Ramos (cell line): ENCODE measurements around the gene CDKN2B-AS1.

Experiments used
- in situ Hi-C: fragments of 300-500 bp; cut with MboI; formaldehyde crosslinking; loops from one replicate; pipeline ENCODE4 v1.14.3; 2022; ENCODE audit warnings: low sequenced_read_pairs; ENCODE audit not compliant: unreplicated experiment

CDKN2B-AS1 gene

DNA sequence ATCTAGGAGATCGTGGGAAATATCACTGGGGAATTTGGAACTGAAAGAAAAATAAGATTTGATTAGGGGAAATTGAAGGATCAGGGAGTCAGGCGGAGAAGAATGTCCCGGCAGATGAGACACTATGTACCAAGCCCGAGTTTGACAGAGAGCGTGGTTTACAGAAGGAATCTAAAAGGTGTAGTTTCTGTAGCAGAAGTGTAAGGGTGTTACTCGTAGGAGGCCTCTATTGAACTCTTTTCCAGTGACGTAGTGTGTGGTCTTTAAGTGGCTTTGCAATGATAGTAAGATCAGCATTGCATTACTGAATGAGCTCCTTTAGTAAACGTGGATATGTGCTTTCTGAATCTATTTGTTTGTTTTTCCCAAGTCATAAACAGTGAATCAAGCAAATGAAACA, 73.8 kb downstream of the CDKN2B-AS1 start:
- in situ Hi-C loops, result no loop called here

DNA sequence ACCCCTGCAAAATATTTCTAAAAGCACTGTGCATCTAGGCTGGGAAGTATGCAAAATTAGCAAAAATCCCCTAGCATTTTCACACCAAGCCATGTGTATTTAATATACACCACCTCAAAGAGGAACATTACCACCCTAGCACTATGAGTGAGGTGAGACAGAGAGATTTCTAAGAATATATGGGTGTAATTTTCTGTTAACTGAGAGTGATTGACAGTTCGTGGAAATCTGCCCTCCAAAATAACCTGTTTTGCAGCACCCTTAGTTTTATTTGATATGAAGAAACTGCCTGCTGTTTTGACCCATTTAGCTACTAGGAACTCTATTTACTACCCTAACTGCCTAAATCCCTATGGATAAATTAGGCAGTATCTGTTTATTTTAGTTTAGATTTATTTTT, 78.8 kb downstream of the CDKN2B-AS1 start:
- in situ Hi-C loops, result no loop called here

GRCh38 chr9:22078081-22078480, 83.5 kb downstream of the CDKN2B-AS1 start:
- in situ Hi-C loops, result no loop called here

DNA sequence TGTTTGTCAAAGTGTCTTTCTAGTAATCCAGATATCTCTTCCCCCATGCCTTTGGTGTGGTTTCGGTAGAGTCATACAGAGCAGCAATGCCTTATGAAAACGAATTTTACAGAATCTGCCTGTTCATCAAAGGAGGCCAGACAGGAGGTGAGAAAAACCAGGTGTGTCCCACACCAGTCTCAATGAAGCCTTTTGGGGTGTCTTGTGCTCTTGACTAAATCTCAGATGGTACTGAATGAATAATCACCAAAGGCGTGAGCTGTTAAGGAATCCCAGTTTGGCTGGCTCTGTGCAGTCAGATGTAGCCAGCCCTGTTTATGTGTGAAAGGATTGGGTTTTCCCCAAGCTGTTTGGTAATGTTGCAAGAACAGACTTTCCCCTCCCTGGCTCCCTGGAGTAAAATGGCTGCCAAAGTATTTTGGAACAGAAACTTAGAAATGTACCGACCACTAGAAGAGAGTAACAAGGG, 85.3 kb downstream of the CDKN2B-AS1 start:
- in situ Hi-C loops, result no loop called here

- in situ Hi-C loops, result no loop called here
These were observed 89.9 kb downstream of the CDKN2B-AS1 start for GRCh38 chr9:22084336-22085035.

DNA sequence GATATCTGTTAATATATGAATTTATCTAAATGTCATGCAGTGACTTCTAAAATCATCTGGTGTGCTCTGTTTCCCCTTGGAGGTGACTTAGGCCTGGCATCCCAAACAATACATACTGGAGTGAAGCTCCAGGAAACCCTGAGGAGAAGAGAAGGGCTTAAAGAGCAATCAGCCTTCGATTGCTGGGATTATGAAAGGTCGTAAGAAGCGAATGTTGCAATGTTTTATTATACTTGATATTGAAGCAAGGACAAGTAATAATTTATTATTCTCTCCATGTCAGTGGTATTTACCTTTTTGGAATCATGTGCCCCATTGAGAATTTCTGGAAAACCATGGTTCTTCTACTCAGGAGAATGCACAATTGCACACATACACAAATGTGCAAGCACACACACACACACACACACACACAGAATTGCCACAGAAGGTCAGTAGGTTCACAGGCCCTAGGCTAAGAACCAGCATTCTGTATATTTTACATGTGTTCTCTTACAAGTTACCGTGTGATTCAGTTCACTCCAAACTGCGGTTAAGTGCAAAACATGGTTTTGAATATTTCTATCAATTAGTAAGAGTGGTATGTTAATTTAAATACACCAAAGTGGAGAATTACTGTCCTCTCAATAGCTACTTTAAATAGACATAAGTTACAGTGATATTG, 93.6 kb downstream of the CDKN2B-AS1 start:
- in situ Hi-C loops, result no loop called here

GRCh38 chr9:22088717-22089061, 94.1 kb downstream of the CDKN2B-AS1 start:
- in situ Hi-C loops, result no loop called here

DNA sequence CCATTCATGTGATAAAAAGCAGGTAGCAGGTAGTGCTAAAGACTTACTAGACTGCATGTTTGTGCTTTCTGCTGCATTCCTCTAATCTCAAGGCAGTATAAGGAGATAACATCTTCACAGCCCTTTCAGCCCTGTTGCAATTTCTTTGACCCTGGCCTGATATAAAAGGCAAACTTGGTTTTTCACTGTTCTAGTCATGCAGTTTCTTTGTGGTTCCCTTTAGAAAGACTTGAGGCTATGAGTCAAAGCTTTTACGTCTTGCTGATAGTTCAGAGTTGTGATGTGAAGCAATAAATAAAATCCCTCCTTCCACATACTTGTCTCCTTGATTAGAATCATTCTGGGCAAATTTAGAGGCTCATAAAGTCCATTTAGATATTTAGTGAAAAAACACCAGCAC, 103.1 kb downstream of the CDKN2B-AS1 start:
- in situ Hi-C loops, result no loop called here

DNA sequence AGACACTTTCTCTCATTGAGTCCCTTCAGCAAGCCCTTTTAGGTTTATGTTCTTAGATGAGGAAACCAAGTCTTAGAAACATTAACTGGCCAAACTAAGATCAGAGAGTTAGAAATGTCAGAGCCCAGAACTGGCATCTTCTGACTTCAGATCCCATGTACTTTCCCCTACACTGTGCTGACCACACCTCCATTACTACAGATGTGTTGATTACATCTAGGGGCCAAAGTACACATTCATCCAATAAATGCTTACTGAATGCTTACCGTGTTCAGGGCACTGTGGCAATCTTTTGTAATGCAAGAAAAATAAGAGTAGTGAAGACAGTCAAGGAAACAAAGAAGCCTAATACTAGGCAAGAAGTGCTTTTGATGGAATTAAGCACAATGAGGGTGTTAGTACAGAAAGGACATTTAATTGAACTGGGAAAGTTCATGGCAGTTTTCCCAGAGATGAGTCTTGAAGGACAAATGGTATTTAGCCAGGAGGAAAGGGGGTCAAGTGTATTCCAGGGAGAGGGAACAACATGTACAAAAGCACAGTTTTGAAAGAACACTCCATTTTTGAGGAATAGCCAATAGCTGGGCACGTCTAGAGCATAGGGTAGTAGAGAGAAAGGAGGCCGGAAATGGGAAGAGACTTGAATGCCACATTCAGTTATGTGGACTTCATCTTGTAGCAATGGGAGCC, 104.2 kb downstream of the CDKN2B-AS1 start:
- in situ Hi-C loops, result no loop called here

- in situ Hi-C loops, result no loop called here
These were observed 106.0 kb downstream of the CDKN2B-AS1 start for GRCh38 chr9:22100626-22101025.

GRCh38 chr9:22102146-22103053, 107.8 kb downstream of the CDKN2B-AS1 start:
- in situ Hi-C loops, result no loop called here

DNA sequence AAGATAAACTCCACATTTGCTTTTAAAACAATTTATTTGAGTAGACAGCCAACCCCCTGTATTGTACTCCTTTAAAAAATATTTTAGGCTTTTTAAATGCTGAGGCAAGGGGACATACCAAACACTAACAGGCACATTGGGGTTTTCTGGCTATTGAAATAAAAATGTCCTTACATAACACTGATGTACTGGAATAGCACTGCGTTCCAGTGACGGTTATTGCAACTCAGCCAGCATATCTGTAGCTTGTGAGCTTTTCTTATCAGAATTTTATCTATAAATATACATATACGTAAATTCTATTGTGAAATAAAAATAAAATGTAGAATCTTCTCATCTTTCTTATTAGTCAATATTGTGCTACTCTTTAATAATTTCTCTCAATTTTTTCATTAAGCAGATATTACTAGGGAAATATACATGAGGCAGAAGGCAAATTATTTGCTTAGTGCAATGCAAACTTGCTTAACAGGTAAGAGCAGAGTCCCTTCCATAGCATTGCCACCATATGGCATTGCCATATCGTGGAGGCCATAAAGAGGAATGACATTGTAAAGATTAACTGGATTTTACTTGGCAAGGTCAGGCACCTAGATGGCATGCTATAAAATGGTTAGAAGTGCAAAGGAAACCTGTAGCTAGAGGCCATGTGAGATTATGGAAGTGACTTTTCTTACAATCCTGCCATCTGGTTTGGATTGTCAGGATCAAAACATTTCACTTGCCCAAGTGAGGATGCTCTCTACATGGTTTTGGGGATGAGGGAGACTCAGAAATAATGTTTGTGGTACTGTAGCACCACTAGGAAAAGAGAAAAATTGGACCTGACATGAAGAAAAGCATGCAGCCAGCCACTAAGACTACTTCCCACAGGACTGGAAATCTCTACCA, 109.3 kb downstream of the CDKN2B-AS1 start:
- in situ Hi-C loops, result no loop called here

GRCh38 chr9:22105005-22105722, 110.6 kb downstream of the CDKN2B-AS1 start:
- in situ Hi-C loops, result no loop called here

DNA sequence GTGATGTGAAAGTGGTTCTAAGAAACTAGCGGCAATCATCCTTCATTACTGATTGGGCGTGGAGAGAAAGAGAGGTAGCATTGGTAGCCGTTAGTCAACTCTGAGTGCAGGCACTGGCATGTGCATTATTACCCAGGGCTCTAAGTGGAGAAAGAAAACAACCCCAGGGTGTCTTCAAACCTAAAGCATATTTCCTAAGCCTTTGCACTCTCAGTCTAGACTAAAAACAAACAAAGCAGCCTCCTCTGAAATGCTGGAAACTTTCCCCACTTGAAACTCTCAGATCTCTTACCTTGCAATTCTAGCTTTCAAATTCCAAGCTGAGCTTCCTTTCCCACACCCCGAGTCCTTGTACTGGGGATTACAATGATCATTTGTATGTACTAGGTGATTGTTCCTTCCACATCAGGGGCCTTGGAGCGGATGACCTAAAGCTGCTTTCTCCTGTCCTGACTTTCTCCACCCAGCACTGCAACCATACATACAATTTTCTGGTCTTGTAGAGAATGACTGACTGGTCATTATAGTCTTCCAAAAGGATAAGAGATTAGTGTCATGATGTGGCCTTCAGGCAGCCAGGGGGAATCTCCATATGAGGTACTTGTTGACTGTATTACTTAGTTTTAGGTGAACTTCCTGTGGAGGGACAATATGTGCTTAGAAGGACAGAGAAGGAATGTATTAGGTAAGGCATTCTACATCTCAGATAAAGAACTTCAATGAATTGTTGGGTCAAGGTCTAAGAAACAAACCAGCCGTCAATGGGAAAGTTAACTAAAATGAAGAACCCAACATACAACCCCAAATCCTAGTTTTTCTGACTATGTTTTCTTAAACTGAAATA, 112.8 kb downstream of the CDKN2B-AS1 start:
- in situ Hi-C loops, result no loop called here

DNA sequence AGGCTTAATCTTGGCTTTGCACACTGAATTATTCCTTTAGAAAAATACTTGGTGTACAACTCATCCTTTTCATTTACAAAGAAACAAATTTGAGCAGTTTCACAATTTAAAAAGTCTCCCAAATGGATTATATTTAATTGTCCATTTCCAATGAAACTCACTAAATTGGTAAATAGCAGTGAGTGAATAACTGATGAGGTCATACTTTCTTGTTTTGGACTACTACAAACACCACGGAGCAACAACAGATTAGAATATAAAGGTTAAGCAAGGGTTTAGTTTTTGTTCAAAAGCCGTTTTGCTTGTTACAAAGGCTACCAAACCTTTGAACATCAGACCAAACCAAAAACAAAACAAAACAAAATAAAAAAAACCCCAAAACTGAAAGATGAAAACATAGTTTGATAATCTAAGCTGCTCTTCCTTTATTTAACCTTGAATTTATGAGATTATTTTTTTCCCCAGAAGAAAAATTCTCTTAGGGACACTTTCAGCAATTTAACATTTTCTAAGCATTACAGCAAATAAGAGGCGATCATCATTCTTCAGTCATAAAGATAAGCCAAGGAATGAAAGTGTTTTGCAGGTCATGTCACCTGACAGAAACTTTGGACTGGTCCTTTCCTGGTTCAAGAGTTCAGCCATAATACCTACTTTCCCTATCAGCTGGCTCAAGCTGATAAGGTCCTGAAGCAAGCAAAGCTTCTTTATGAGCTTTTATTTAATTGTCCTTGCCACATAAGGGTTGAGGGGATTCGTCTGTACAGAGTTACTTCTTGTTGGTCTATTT, 114.2 kb downstream of the CDKN2B-AS1 start:
- in situ Hi-C loops, result no loop called here

GRCh38 chr9:22111176-22111953, 116.8 kb downstream of the CDKN2B-AS1 start:
- in situ Hi-C loops, result no loop called here

GRCh38 chr9:22111954-22112247, 117.3 kb downstream of the CDKN2B-AS1 start:
- in situ Hi-C loops, result no loop called here
